Fibroblast of the conjunctiva (primary cell): ENCODE data around the gene GABRD.

ENCODE experiments used
- DNase-seq: peaks from one replicate; pipeline ENCODE4 v3.0.0-alpha.2; 2010; ENCODE audit warnings: low read depth

The GABRD gene

GRCh38 chr1:2053784-2054376 lies 34.7 kb downstream of the GABRD start:
- no peak for DNase-seq

GRCh38 chr1:2054560-2054959 lies 35.4 kb downstream of the GABRD start:
- DNase-seq: no peak

- no peak for DNase-seq
These were observed 36.9 kb downstream of the GABRD start for GRCh38 chr1:2055911-2056575.

DNA sequence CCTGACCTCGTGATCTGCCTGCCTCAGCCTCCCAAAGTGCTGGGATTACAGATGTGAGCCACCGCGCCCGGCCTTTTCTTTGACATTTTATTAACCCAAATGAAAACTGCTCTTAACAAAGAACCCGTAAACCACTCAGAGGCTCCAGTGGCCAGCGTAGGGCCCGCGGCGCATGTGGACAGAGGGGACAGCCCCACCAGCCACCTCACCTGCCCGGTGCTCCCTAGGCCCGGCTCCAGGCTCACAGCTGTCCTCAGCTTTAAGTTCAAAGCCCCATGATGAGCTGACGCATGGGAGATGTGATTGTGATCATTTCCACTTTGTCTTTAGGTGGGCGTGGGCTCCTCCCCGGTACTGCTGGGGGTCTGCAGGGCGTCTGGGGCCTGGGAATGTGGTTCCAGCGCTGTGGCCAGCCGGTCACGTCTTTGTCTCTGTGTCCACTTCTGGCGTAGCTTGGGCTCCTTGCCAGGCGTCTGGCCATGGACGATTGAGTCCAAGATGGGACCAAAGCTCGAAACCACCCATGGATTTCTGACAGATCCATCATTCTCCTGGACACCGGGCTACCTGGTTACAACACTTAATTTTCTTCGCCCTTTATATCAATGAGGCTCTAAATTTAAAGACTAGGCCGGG lies 37.9 kb downstream of the GABRD start:
- DNase-seq: no peak

DNA sequence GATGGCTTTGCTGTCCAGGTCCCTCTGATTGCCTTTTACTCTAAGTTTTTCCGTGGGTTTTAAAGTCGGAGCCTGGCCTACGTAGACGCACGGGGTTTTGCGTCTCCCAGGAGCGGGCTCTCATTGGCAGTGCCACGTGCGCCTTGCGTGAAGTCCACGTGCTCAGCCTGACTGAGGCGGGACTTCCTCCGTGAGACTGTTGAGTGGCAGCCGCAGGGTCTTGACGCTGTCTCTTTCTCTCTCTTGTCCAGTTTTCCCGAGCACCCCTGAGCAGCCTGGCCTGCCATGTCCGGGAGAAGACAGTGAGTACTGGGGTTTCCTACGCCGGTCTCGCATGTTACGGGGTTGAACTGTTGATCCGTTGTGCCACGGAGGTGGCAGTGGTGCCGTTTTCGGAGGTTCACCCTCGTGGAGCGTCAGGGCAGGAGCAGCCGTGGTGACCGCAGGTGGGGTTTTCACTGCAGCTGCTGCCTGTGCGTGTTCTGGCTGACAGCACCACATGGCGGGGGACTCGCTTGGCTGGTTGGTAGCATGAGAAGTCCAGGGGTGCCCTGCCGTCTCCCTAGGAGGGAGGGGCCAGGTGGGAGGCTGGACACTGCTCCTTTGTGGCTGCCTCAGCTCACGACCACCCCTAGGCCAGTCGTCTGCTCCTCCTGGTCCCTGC lies 40.3 kb downstream of the GABRD start:
- no peak for DNase-seq

DNA sequence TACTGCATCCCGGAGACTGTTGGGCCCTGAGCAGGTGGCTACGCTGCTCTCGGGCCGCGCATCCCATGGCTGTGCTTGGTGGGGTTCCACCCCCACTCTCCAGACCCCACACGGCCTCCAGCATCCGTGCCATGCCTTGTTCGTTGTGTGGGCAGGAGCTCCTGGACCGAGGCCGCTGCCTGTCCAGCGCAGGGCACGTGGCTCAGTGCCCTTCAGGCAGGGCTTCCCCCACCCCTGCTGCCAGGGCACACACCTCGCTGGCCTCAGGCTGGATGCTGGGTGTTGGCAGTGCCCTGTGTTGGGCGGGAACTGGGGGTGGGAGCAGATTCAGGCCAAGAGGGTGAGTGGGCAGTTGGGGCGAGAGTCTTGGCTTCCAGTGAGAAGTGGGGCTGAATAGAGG lies 40.9 kb downstream of the GABRD start:
- DNase-seq: no peak

GRCh38 chr1:2060535-2060934 lies 41.4 kb downstream of the GABRD start:
- no peak for DNase-seq

GRCh38 chr1:2061065-2061778 lies 42.1 kb downstream of the GABRD start:
- no peak for DNase-seq

DNA sequence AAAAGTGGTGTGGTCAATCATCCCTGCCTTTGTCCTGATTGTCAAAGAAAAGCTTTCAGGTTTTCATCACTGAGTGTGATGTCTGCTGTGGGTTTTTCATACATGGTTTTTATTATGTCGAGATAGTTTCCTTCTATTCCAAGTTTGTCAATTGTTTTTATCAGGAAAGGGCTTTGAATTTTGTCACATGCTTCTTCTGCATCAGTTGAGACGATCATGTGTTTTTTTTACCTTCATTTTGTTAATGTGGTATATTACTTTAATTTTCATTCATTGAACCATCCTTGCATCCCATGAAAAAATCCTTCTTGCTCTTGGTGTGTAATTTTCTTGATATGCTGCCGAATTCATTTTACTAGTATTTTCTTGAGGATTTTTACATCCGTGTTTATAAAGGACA lies 46.6 kb downstream of the GABRD start:
- DNase-seq: no peak

- DNase-seq: no peak
These were observed 48.2 kb downstream of the GABRD start for GRCh38 chr1:2067393-2067792.

DNA sequence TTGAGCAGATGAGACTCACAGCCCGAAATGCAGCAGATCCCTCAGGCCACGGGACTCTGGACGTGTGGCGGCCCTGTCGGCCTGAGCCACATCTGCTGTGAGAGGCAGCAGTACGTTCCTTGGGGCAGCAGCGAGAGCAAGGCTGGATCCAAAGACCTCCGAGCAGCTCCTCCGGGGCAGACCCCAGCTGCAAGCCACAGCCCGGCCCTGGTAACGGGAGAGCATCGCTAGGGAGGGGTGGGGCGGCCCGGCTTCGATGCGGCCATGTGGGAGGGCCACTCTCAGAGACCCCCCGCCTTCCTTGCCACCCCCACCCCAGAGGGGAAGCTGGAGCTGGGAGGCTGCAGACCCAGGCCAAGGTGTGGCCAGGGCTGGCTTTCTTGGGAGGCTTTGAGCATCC lies 48.8 kb downstream of the GABRD start:
- DNase-seq: no peak

GRCh38 chr1:2068951-2069350 lies 49.8 kb downstream of the GABRD start:
- DNase-seq: no peak

DNA sequence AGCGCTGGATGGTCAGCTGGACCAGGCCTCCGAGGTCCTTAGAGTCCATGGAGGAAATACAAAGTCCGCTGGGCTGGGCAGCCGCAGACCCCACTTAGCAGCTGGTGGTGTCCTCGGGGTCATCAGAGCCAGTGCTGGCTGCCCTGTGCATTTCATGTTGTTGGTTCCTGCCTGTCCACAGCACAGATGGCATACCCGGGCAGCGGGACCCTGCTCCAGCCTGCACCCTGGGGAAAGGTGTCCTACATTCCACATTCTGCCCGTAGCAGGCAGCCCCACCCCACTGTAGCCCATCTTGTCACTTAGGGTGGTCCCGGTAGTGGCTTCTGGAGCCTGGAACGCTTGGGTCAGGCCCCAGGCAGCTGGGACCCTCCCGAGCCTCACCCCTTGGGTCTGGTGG lies 50.9 kb downstream of the GABRD start:
- DNase-seq: no peak

GRCh38 chr1:2070800-2071530 lies 51.8 kb downstream of the GABRD start:
- DNase-seq: no peak

DNA sequence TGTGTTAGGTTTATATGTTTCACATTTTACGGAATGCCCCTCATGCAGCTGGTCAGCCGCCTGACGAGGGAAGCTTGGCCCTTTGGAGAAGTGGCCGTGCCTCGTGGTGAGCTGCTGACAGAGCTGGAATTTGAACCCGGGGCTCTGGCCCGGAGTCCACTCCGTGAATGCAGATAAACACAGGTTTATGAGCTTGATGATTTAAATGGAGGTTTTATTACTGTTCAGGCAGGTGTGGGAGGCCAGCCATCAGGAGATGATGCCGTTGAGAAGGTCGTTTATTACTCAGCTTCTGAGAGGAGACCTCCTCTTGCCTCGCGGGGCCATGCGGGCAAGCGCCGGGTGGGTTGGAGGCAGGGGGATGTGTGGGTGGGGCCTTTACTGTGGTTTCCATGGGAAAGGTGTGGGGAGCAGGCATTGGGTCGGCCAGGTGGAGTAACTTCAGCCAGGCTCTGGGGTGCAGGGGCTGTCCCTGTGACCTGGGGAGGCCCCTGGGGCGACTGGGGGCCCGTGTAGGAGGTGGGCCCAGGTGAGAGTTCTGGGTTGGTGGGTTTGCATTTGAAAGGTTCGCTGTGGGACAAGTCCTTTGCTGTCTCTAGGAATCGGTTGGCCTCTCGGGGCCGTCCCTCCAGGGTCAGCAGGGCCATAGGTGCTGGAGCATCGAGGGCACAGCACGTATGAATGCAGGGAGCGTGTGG lies 53.1 kb downstream of the GABRD start:
- no peak for DNase-seq

DNA sequence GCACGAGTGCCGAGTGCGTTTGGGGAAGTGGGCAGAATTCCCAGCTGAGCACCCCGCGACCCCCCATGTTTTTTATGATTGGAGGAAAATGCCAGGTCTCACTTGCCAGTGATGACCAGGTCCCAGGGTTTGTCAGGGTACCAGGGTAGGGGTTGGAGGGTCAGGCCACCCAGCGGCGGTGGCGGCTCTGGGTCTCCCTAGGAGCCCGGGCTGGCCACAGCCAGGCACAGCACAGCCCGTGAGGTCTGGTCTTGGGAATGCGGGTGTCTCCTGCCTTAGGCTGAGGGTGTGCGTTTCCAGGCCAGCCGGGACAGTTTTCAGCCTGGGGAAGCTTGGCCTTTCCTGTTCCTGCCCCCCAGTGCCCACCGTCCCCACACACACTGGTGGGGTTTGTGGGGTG lies 53.7 kb downstream of the GABRD start:
- no peak for DNase-seq

DNA sequence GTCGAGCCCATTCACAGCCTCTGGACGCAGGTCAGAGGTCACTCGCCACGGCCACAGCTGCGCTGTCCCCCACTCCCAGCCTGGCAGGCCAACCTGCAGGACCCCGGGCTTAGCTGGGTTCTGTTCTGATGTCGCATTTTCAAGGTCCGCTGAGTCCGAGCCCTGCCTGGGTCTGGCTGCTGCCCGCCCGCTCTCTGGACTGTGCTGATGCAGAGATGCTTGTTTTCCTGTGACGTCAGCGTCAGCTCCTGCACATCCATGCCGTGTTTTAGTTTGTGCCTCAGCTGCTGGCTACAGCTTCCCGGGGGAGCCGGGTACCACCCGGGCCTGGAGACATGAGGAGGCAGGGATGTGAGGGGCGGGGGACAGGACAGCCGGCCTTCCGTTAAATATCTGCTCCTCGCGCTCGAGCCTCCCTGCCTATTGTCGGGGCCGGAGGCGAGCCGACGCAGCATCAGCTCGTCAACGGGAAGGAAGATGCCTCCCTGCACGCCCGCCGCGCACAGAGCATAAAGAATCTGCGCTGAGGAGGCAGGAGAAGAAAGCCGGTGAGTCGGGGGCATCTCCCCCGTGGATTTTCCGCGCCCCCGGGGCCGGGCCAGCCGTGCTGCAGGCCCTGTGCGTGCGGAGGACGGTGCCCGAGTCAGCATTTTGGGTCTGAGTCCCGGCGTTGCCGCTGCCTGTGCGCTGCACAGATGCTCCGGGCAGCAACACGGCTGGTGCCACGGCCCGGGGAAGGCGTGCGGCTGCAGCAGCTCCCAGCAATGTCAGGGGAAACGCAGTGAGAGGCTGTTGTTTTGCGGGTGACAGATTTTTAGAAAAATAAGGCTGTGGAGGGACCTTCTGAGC lies 54.5 kb downstream of the GABRD start:
- DNase-seq: peak; percentile 17

GRCh38 chr1:2074396-2074795 lies 55.3 kb downstream of the GABRD start:
- no peak for DNase-seq

- no peak for DNase-seq
These were observed 56.0 kb downstream of the GABRD start for GRCh38 chr1:2074944-2075740.
